ENCODE data around the gene AFTPH.

DNA sequence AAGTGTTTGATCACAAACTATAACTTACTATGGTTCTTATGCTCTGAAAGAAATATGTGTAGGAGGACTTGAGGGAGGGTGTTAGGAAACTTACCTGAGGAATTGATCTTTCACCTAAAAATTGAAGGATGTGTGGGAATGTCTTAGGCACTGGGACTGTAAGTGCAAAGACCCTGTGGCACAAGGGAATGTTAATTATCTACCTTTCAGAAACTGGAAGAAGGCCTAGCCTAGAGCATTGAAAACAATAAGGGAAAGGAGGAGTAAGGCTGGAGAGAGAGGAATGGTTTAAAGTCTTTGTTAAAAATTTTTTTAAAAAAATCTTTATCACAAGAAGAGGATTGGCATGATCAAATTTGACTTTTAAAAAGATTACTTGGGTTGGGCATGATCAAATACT, 7.9 kb downstream of the AFTPH start:
- TF ChIP-seq, protein P1, sequence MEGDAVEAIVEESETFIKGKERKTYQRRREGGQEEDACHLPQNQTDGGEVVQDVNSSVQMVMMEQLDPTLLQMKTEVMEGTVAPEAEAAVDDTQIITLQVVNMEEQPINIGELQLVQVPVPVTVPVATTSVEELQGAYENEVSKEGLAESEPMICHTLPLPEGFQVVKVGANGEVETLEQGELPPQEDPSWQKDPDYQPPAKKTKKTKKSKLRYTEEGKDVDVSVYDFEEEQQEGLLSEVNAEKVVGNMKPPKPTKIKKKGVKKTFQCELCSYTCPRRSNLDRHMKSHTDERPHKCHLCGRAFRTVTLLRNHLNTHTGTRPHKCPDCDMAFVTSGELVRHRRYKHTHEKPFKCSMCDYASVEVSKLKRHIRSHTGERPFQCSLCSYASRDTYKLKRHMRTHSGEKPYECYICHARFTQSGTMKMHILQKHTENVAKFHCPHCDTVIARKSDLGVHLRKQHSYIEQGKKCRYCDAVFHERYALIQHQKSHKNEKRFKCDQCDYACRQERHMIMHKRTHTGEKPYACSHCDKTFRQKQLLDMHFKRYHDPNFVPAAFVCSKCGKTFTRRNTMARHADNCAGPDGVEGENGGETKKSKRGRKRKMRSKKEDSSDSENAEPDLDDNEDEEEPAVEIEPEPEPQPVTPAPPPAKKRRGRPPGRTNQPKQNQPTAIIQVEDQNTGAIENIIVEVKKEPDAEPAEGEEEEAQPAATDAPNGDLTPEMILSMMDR (conservative IDR thresholded peaks at IDR 0.05; ENCODE audit: low read depth, low read length): no peak
- TF ChIP-seq EZH2 (IDR thresholded peaks at IDR 0.05; ENCODE audit: borderline replicate concordance, low read depth, low read length, poor library complexity, severe bottlenecking): no peak
